Retina (tissue), 1 donor: ENCODE data around the gene MAML2.

Source experiments
- DNase-seq: peaks from one replicate; pipeline ENCODE4 v3.0.0-alpha.2; 2016

MAML2 gene

DNA sequence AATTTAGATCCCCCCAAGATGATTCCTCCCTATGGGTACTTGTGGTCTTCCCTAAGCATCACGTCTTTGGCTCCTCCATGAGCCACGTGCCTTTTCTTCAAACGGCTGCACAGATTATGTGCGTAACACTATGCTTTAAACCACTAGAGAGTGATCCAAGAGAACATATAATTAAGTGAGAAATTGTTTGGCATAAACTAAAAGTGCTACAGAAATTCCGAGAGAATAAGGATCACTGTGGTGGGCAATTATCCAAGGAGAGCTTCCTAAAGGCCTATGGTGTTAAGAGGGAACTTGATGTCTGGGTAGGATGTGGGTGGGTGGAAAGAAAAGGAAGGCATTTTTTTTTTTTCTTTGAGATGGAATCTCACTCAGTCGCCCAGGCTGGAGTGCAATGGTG, 110.9 kb downstream of the MAML2 start:
- no peak for DNase-seq

GRCh38 chr11:96230686-96231085, 112.3 kb downstream of the MAML2 start:
- no peak for DNase-seq

DNA sequence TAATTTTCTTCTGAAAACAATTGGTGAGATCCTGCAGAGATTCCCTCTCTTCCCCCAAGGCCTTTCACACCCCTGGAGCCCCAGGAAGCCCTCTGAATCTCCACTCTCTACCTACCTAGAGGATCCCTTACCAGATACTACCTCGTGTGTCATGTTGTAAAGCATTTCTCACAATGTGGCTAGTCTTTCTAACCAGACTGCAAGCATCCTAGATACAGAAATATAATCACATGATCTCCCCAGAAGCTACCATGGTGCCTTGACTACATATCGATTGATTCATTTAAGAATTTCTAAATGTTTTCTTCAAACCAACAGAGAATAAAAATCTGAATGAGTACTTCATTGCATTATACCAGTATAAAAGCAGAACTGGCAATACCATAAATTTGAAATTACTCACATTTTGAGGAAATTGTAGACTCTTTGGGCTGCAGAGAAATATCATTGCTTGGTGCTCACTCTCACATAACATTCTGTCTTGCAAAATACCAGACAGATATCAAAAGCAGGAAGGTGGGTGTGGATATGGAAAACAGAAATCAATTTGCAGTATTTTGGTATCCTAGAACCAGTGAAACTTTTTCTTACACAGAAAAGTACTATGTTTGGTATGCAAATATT, 113.5 kb downstream of the MAML2 start:
- no peak for DNase-seq

DNA sequence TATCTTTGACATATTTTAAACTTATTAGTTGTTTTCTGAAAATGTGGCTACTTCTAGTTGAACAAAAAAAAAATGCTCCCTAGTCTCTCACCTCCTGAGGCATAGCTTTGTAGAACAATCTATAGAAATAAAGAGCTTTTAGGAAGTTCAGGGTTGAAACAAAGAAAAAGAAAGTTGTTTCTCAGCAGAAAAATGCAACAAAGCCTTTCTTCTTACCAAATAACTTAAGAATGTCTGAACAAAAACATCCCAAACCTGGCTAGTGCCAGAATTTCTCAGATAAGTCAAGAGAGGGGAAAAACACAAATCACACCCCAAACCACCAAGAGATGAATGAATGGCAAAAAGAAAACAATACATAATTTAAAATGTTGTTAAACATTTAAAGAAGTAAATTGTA, 114.1 kb downstream of the MAML2 start:
- DNase-seq = no peak

DNA sequence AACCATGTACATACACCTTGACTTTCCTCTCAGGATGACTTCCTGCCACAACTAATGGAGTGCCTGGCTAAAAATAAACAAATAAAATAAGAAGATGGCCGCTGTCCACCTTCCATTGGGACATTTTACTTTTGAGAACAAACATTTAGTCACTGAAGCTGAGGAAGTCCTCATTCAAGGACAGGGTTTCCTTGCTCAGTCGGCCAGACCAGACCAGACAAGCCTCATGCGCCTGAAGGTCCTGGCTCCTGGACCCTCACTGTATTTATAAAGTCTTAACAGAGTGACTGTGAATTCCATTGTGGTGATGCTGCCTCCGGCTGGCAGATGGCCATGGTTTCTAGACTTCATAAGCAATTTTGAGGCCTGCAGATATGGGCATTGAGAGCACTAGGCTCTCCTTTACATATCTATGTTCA, 114.5 kb downstream of the MAML2 start:
- DNase-seq = no peak

DNA sequence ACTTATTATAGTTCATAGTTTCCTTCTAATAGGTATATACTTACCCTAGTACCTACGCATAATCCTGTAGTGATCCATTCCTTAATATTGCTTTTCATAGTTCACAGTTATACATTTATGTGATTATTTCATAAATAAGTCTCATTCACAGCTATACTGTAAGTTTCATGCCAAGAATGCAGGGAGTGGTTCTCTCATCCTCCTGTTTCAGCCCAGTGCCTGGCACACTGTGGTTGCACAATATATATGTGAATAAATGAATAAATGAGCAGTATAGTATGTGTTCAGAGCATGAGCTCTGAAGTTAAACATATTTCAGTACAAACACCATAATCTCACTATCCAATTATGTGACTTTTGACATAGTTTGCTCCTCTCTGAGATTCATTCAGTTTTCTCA, 115.8 kb downstream of the MAML2 start:
- no peak for DNase-seq

GRCh38 chr11:96223083-96223482, 119.9 kb downstream of the MAML2 start:
- no peak for DNase-seq

- no peak for DNase-seq
Measured at GRCh38 chr11:96222102-96222501, 120.9 kb downstream of the MAML2 start.

DNA sequence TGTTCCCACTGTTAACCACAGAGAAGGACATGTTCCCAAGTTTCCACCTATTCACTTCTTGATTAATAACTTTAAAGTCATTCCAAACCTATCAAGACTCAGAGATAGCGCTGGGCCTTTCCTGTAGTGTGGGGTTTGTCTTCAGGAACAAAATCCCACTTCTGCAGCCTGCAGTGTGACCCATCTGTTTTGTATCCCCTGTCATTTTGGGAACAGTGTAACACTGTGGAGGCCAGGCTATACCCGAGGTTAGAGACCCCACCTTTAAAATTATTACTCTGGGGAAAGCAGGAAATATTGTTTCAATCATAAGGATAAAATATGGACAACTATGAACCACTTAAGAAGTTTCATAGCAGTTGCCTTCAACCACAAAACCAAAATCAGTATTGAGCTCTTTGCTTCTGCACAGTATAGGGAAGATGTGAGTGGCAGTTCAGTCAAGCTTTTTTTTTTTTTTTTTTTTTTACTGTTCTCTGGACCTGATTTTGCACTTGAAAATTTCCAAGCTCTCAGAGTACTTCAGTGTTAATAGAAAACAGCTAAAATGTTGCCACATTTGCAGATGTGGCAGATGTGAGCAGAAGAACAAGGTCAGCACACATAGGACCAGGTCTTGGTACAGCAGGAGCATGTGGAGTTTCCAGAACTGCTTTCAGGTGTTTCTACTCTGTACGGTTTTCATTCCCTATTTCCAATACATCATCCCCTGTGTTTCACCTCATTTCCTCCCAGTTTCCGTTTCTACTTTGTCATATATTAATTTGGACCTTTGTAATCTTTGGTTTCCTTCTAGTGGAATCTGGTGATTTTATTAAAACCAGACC, 121.5 kb downstream of the MAML2 start:
- no peak for DNase-seq

- DNase-seq = no peak
Measured at GRCh38 chr11:96219981-96220623, 122.9 kb downstream of the MAML2 start.

GRCh38 chr11:96218901-96219300, 124.1 kb downstream of the MAML2 start:
- DNase-seq = no peak

- no peak for DNase-seq
Measured at GRCh38 chr11:96218006-96218405, 125.0 kb downstream of the MAML2 start.

DNA sequence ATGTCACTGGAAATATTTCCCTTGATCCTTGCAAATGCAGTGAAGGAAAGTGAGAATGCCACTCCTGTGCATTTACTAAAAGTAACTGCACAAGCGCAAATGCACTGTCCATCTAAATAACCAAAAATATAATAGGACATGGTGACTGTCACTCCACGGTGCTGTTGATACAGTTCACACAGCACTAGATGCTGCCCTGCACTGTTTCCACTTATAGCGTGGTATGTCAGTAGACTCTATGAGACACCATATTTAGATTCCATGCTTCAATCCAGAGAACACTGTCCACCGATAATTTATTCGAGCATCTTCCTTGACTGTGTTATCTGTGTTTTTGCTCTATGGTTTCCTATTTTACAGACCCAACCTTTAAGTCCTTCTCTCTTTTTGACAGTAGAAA, 125.8 kb downstream of the MAML2 start:
- no peak for DNase-seq

DNA sequence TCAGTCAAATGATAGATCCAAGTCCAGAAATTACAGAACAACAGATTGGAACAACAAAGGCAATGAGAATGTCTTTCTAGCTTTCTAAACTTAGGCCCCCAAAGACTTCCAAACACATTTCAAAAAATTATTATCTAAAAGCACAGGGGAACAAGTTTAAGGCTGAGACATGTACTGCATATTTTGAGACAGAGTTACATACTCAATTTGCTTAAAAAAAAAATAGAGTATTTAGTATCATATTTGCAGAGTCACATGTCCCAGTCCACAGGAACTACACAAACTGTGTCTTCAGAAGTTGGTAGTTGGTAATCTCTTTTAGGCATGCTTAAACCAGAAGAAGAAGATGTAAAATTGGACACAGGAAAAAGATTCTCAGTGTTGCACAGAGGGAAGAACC, 127.2 kb downstream of the MAML2 start:
- no peak for DNase-seq

DNA sequence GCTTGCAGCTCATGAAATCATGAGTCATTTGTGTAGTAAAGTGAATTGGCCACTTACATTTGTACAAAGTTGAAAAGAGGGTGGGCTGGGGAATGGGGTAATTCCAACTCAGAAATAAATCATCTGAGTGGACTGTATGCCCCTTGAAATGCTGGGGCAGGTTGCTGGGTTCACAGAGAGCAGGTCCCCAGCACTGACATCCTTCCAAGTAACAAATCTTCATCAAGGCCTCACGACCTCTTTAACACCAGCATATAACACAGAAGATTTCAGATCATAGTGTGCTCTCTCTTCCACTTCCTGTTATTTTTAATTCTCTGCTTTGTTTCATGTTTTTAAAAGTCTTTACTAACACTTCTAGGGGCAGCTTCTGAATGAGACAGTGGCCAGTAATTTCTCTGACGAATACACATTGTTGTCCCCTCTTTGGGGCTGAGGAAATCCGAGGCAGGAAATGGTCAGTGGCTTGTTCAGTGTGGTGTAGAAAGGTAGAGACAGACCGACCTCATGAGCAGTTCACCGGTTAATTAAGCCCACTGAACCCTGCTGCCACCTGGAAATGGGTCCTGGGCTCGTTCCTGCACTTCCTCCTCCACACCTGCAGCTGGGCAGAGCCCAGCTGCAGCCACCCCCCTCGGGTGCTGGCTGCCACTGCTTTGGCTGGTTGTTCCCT, 127.7 kb downstream of the MAML2 start:
- no peak for DNase-seq

- DNase-seq = no peak
Measured at GRCh38 chr11:96214777-96215109, 128.3 kb downstream of the MAML2 start.

- DNase-seq = no peak
Measured at GRCh38 chr11:96213500-96213899, 129.5 kb downstream of the MAML2 start.

DNA sequence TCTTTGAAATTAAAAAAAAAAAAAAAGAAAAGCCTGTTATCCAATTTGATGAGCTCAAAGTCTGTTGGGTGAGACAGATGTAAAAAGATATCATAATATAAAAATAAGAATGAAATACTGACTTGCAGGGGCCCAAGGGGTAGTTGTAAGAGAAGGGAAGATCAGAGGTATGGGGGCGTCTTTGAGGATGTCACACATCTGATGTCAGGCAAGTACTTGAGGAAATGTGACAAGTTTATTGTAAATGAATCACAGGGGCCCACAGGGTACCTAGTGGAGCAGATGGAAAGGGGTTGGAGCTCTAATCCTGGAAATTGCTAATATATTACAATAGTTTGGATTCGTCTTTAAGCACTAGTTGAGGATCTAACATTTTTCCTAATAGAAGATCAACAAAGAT, 131.6 kb downstream of the MAML2 start:
- no peak for DNase-seq

GRCh38 chr11:96207459-96208449, 135.2 kb downstream of the MAML2 start:
- DNase-seq = no peak

GRCh38 chr11:96206955-96207354, 136.0 kb downstream of the MAML2 start:
- DNase-seq = no peak

DNA sequence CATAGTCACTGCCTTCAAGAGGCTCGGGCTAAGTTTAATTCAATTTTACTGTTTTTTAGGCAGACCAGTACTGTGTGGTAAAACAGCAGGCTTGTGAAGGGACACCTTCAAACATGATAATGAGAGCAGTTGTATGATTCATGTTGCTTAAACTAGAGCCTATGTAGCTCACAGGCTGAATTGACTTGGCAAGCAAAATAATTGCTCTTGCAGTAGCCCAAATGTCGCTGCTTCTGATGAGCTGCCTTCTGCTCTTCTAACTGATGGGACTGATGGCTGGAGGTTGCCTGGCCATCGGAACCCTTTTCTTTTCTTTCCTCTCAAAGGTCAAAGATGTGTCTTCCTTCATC, 137.6 kb downstream of the MAML2 start:
- no peak for DNase-seq

GRCh38 chr11:96204721-96205459, 138.1 kb downstream of the MAML2 start:
- DNase-seq = no peak
